Memory B cell (primary cell): ENCODE measurements around the gene SEMA3G.

Experiments used
- ATAC-seq: fragments of 150-1000 bp; cut with Tn5 transposase; 2 replicates; pipeline ENCODE4 v1.10.0; 2021; ENCODE audit warnings: low read depth, mild to moderate bottlenecking, moderate library complexity
- DNase-seq, 2 donors: peaks; one replicate each; pipeline ENCODE4 v3.0.0; 2022; ENCODE audit warnings: low spot score in 2 of 2
- H3K27ac Mint-ChIP-seq: one replicate; pipeline ENCODE4 v1.8.0; 2022; ENCODE audit warnings: mild to moderate bottlenecking, moderate library complexity, mixed read lengths
- H3K27me3 Mint-ChIP-seq: one replicate; pipeline ENCODE4 v1.8.0; 2022; ENCODE audit warnings: mixed read lengths
- H3K36me3 Mint-ChIP-seq: one replicate; pipeline ENCODE4 v1.8.0; 2022; ENCODE audit warnings: mild to moderate bottlenecking, mixed read lengths
- H3K4me1 Mint-ChIP-seq: one replicate; pipeline ENCODE4 v1.8.0; 2022; ENCODE audit warnings: mixed read lengths
- H3K4me3 Mint-ChIP-seq: one replicate; pipeline ENCODE4 v1.8.0; 2022; ENCODE audit warnings: mild to moderate bottlenecking, moderate library complexity, mixed read lengths
- H3K9me3 Mint-ChIP-seq: one replicate; pipeline ENCODE4 v1.8.0; 2022; ENCODE audit warnings: mixed read lengths

SEMA3G gene

GRCh38 chr3:52398670-52399081, 46.2 kb downstream of the SEMA3G start:
- no peaks in the 10 kb centered on the region for H3K9me3 Mint-ChIP-seq
- peaks cover 14% of the 10 kb centered on the region for H3K36me3 Mint-ChIP-seq

DNA sequence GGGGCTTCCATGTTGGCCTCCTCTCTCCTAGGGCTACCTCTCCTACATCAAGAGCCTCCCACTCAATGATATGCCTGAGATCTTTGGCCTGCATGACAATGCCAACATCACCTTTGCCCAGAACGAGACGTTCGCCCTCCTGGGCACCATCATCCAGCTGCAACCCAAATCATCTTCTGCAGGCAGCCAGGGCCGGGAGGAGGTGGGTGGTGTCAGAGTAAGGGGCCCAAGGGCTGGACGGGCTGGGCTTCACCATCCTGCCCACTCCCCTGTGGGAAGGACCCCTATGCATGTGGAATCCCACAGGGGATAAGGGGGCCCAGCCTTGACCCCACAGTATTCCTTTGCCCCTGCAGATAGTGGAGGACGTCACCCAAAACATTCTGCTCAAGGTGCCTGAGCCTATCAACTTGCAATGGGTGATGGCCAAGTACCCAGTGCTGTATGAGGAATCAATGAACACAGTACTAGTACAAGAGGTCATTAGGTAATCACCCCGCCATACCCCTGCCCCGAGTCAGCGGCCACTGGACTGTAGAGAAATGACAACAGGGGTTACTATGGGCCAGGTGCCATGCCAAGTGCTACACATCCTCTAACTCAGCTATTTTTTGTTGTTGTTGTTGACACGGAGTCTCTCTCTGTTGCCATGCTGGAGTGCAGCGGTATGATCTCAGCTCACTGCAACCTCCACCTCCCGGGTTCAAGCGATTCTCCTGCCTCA, 47.1 kb downstream of the SEMA3G start:
- no peak overlapping the region for H3K4me3 Mint-ChIP-seq
- H3K4me1 Mint-ChIP-seq = no peaks in the 10 kb centered on the region
- no peak for DNase-seq
- no peaks in the 10 kb centered on the region for H3K9me3 Mint-ChIP-seq
- H3K36me3 Mint-ChIP-seq = peaks cover 15% of the 10 kb centered on the region
- no peaks in the 10 kb centered on the region for H3K27me3 Mint-ChIP-seq
- H3K27ac Mint-ChIP-seq = no peak overlapping the region
- ATAC-seq = no peak

More at GRCh38 chr3:52398670-52399081, 46.2 kb downstream of the SEMA3G start:
- Mint-ChIP-seq H3K4me3 (no peak overlapping the region), H3K4me1 (no peaks in the 10 kb centered on the region), H3K27me3 (no peaks in the 10 kb centered on the region), H3K27ac (no peak overlapping the region)
- ATAC-seq = no peak
- DNase-seq = no peak

GRCh38 chr3:52396907-52397591, 47.9 kb downstream of the SEMA3G start:
- no peak for DNase-seq
- H3K27ac Mint-ChIP-seq = no peak overlapping the region
- H3K36me3 Mint-ChIP-seq = peaks cover 16% of the 10 kb centered on the region
- no peaks in the 10 kb centered on the region for H3K4me1 Mint-ChIP-seq
- H3K4me3 Mint-ChIP-seq = no peak overlapping the region
- ATAC-seq = no peak
- no peaks in the 10 kb centered on the region for H3K27me3 Mint-ChIP-seq
- no peaks in the 10 kb centered on the region for H3K9me3 Mint-ChIP-seq

DNA sequence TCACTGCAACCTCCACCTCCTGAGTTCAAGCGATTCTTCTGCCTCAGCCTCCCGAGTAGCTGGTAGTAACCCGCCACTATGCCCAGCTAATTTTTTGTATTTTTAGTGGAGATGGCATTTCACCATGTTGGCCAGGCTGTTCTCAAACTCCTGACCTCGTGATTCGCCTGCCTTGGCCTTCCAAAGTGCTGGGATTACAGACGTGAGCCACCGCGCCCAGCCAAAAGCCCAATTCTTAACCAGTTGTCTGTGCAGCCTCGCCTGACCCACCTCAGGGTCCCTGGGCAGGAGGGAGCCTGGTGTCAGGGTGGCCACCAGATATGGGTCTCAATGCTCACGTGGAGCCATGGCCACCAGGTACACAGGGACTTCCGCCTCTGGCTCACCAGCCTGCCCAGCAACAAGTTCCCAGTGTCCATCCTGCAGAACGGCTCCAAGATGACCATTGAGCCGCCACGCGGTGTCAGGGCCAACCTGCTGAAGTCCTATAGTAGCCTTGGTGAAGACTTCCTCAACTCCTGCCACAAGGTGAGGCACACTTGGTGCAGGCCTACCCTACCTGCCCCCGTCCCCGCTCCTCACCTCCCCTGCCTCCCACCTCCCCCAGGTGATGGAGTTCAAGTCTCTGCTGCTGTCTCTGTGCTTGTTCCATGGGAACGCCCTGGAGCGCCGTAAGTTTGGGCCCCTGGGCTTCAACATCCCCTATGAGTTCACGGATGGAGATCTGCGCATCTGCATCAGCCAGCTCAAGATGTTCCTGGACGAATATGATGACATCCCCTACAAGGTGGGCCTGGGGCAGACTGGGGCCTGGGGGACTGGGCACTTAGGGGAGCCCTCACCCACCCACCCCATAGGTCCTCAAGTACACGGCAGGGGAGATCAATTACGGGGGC, 48.6 kb downstream of the SEMA3G start:
- ATAC-seq (no peak), DNase-seq (no peak)
- peaks cover 20% of the 10 kb centered on the region for H3K36me3 Mint-ChIP-seq
- H3K27ac Mint-ChIP-seq = no peak overlapping the region
- no peak overlapping the region for H3K4me3 Mint-ChIP-seq
- H3K27me3 Mint-ChIP-seq = no peaks in the 10 kb centered on the region
- H3K4me1 Mint-ChIP-seq = no peaks in the 10 kb centered on the region
- no peaks in the 10 kb centered on the region for H3K9me3 Mint-ChIP-seq

DNA sequence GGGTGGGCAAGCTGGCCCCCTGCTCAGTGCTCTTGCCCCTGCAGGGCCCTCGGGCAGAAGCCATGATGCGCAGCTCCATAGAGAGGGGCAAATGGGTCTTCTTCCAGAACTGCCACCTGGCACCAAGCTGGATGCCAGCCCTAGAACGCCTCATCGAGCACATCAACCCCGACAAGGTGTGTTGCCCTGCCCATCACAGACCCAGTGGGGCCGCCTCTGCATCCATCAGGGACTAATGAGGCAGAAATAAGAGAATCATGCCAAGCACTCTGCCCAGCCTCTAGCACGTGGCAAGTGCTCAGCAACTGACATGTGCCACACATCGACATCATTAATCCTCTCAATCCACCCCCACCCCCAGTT, 49.4 kb downstream of the SEMA3G start:
- Mint-ChIP-seq H3K36me3 (peaks cover 19% of the 10 kb centered on the region), H3K4me1 (no peaks in the 10 kb centered on the region), H3K4me3 (no peak overlapping the region), H3K27ac (no peak overlapping the region), H3K9me3 (no peaks in the 10 kb centered on the region), H3K27me3 (no peaks in the 10 kb centered on the region)
- ATAC-seq = no peak
- no peak for DNase-seq

DNA sequence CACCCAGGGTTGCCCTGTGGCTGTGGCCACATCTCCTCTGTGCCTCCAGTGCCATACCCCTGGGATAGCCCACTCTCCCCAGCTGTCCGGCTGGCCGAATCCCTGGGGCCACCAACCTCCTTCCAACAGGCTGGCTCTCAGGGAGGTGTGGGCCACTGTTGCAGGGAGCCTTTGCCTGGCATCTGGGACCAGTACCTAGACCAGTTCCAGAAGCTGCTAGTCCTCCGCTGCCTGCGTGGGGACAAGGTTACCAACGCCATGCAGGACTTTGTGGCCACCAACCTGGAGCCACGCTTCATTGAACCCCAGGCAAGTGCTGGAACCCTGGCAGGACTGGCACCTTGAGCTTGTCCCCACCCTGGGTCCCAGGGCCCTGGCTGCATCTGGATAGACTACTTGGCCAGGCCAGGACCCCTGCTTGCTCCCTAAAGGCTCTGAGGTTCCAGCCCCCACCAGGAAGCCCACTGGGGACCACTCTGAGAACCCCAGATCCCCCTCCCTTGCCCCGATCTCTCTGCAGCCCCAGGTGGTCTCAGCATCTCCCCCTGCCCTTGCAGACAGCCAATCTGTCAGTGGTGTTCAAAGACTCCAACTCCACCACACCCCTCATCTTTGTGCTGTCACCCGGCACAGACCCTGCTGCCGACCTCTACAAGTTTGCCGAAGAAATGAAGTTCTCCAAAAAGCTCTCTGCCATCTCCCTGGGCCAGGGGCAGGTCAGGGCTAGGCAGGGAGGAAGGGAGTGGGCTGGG, 50.0 kb downstream of the SEMA3G start:
- Mint-ChIP-seq H3K36me3 (peaks cover 19% of the 10 kb centered on the region), H3K4me1 (no peaks in the 10 kb centered on the region), H3K27me3 (no peaks in the 10 kb centered on the region), H3K9me3 (no peaks in the 10 kb centered on the region), H3K27ac (no peak overlapping the region), H3K4me3 (no peak overlapping the region)
- no peak for ATAC-seq
- DNase-seq = no peak

DNA sequence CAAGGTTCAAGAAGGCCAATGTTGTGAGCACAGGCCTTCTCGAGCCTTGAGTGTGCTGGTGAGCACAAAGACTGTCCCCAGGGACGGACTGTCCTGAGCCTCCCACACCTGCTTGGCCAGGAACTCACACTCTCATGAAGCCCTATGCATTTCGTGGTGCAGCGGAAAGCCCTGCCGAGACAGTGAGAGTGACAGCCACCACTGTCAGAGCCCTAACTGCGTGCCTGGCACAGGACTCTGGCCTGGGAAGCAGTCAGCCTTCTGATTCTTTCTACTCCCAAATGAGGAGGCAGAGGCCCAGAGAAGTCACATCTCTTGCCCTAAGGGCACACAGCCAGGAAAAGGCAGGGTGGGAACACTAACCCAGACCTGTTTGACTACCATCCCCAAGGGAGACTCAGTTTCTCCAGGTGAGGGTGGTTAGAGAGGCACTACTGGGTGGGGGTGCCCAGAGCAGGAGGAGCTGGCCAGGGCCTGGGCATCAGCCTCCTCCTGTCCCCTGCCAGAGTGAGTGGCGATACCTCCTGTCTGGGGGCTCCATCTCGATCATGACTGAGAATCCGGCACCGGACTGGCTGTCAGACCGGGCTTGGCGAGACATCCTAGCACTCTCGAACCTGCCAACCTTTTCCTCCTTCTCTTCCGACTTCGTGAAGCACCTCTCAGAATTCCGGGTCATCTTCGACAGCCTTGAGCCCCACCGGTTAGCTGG, 50.8 kb downstream of the SEMA3G start:
- ATAC-seq (no peak), DNase-seq (no peak)
- no peaks in the 10 kb centered on the region for H3K9me3 Mint-ChIP-seq
- no peak overlapping the region for H3K4me3 Mint-ChIP-seq
- no peak overlapping the region for H3K27ac Mint-ChIP-seq
- peaks cover 19% of the 10 kb centered on the region for H3K36me3 Mint-ChIP-seq
- no peaks in the 10 kb centered on the region for H3K27me3 Mint-ChIP-seq
- H3K4me1 Mint-ChIP-seq = no peaks in the 10 kb centered on the region

DNA sequence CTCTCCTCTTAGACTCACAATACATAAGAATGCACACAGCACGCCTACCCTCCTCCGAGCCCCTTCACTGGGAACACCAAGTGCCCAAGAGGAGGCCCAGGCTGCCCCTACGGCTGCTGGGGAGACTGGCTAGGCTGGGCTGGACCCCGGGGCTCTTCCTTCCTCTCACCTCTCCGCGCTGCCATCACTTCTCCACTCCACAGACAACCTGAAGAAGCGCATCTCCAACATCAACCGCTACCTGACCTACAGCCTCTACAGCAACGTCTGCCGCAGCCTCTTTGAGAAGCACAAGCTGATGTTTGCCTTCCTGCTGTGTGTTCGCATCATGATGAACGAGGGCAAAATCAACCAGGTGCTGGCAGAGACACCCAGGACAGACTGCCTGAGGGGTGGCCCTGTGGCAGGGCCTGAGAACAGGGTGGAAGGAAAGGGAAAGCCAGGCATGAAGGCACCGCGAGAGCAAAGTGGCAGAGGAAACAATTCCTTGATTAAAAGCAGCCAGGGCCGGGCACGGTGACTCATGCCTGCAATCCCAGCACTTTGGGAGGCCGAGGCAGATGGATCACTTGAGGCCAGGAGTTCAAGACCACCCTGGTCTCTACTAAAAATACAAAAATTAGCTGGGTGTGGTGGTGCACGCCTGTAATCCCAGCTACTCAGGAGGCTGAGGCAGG, 51.6 kb downstream of the SEMA3G start:
- H3K4me1 Mint-ChIP-seq = no peaks in the 10 kb centered on the region
- no peak overlapping the region for H3K27ac Mint-ChIP-seq

DNA sequence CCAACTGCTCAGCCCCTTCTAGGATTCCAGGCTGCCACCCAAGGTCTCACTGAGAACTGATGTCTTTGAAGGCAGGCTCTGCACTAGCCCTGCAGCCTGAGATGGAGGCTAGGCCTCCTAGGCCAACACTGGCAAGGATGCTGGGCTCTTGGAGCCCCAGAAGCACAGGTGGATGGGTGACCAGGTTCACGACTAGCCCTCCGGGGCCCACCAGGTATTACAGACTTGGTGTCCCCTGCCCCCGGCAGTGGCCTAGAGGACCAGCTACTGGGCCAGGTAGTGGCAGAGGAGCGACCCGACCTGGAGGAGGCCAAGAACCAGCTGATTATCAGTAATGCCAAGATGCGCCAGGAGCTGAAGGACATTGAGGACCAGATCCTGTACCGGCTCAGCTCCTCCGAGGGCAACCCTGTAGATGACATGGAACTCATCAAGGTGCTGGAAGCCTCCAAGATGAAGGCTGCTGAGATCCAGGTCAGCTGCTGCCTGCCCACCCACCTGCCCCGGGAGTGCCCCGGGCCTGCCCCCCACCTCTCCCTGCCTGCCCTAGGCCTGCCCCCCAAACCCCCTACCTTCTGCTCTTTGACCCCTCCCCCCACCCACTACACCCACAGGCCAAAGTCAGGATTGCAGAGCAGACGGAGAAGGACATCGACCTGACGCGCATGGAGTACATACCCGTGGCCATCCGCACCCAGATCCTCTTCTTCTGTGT, 52.5 kb downstream of the SEMA3G start:
- Mint-ChIP-seq H3K36me3 (peaks cover 21% of the 10 kb centered on the region), H3K4me3 (no peak overlapping the region), H3K9me3 (no peaks in the 10 kb centered on the region), H3K27ac (no peak overlapping the region), H3K4me1 (no peaks in the 10 kb centered on the region), H3K27me3 (no peaks in the 10 kb centered on the region)
- ATAC-seq (no peak), DNase-seq (no peak)

More for the DNA sequence above, 51.6 kb downstream of the SEMA3G start:
- Mint-ChIP-seq H3K27me3 (no peaks in the 10 kb centered on the region), H3K4me3 (no peak overlapping the region), H3K36me3 (peaks cover 21% of the 10 kb centered on the region), H3K9me3 (no peaks in the 10 kb centered on the region)
- no peak for ATAC-seq
- DNase-seq = no peak

GRCh38 chr3:52391096-52391495, 53.8 kb downstream of the SEMA3G start:
- no peak overlapping the region for H3K4me3 Mint-ChIP-seq
- H3K4me1 Mint-ChIP-seq = no peaks in the 10 kb centered on the region
- peaks cover 21% of the 10 kb centered on the region for H3K36me3 Mint-ChIP-seq
- no peak overlapping the region for H3K27ac Mint-ChIP-seq
- no peaks in the 10 kb centered on the region for H3K27me3 Mint-ChIP-seq
- ATAC-seq = no peak
- DNase-seq = no peak
- no peaks in the 10 kb centered on the region for H3K9me3 Mint-ChIP-seq

- ATAC-seq (no peak), DNase-seq (no peak)
- H3K27me3 Mint-ChIP-seq = no peaks in the 10 kb centered on the region
- peaks cover 20% of the 10 kb centered on the region for H3K36me3 Mint-ChIP-seq
- H3K4me1 Mint-ChIP-seq = peaks cover 5% of the 10 kb centered on the region
- H3K4me3 Mint-ChIP-seq = no peak overlapping the region
- no peak overlapping the region for H3K27ac Mint-ChIP-seq
- H3K9me3 Mint-ChIP-seq = no peaks in the 10 kb centered on the region
Observed at GRCh38 chr3:52388933-52389332, 56.0 kb downstream of the SEMA3G start.

GRCh38 chr3:52388348-52388821, 56.5 kb downstream of the SEMA3G start:
- no peak overlapping the region for H3K27ac Mint-ChIP-seq
- ATAC-seq = no peak
- peaks cover 19% of the 10 kb centered on the region for H3K36me3 Mint-ChIP-seq
- no peak for DNase-seq
- H3K4me3 Mint-ChIP-seq = no peak overlapping the region
- H3K9me3 Mint-ChIP-seq = no peaks in the 10 kb centered on the region
- H3K27me3 Mint-ChIP-seq = no peaks in the 10 kb centered on the region
- H3K4me1 Mint-ChIP-seq = peaks cover 5% of the 10 kb centered on the region
